ENCODE results near the gene TOX3. TPM values are rescaled to one million over a fixed set of nuclear protein-coding genes. Genes with fewer than 3 reads are reported as not detected.

The TOX3 gene
- total and polyA plus RNA-seq, 10 of the 15 experiments (the other 5 are each of a cell fraction or from before 2014, with no cell fraction given) = not detected

GRCh38 chr16:52526116-52526828 is 20.7 kb downstream of the TOX3 start:
- no peaks in the 10 kb centered on the region for H3K27me3 ChIP-seq (replicated peaks in 1 of 2; ENCODE audit: control insufficient read depth in 2 of 2, insufficient read depth in 2 of 2, low read length in 1 of 2)
- no TSS peak for BruUV-seq (replicated peaks)
- H3K9ac ChIP-seq (ENCODE audit: control insufficient read depth, insufficient read depth, low read length) = no peak overlapping the region
- no peaks in the 10 kb centered on the region for H3K36me3 ChIP-seq (ENCODE audit: control insufficient read depth in 2 of 2, insufficient read depth in 2 of 2, low read length in 1 of 2)
- H4K20me1 ChIP-seq (ENCODE audit: control insufficient read depth, insufficient read depth) = no peaks in the 10 kb centered on the region
- no peaks in the 10 kb centered on the region for H3K4me1 ChIP-seq (ENCODE audit: control insufficient read depth, insufficient read depth, low read length)
- H3K9me3 ChIP-seq (replicated peaks; ENCODE audit: control insufficient read depth, insufficient read depth, low read length) = no peaks in the 10 kb centered on the region
- intact Hi-C loops (cut with micrococcal nuclease; ENCODE audit: unreplicated experiment) (loop anchor here (5.0 kb wide), 1 partner anchor 334 kb away; no protein-coding TSS in a partner anchor), in situ Hi-C loops (cut with MboI) (no loop called here)
- ATAC-seq = no peak
- POLR2A ChIA-PET = no interaction called here
- CTCF ChIA-PET = interaction anchor here (1.8 kb wide), 1 partner anchor 11 kb away, joined by 6 read pairs; no protein-coding TSS in a partner anchor
- FAIRE-seq = no peak
- no peak overlapping the region for H3K4me2 ChIP-seq (ENCODE audit: control insufficient read depth, insufficient read depth)
- no peak for DNase-seq (ENCODE audit: low read depth, low spot score)
- H3K27ac ChIP-seq (ENCODE audit: control insufficient read depth, insufficient read depth) = no peak overlapping the region
- no peak overlapping the region for H3K4me3 ChIP-seq
- SMC1A ChIA-PET (ENCODE audit: uncharacterized antibody, unreplicated experiment) = interaction anchor here (0.7 kb wide), 1 partner anchor 211 kb away, joined by 3 read pairs; no protein-coding TSS in a partner anchor
- no peaks in the 10 kb centered on the region for H3K79me2 ChIP-seq (ENCODE audit: control insufficient read depth, insufficient read depth, low read length)
- 6% methylated on average over 8 of the region's 8 CpGs for WGBS (ENCODE audit: insufficient coverage, insufficient replicate concordance, low lambda C conversion rate, missing lambda C conversion rate)
- RAD21 ChIA-PET (ENCODE audit: unreplicated experiment) = no interaction called here
- H2AFZ ChIP-seq (ENCODE audit: control insufficient read depth, low read depth, low read length) = no peak overlapping the region
- TF ChIP-seq SIN3A (IDR thresholded peaks at IDR 0.05; ENCODE audit: low read depth, low read length) (no peak), RB1 (IDR thresholded peaks at IDR 0.05; ENCODE audit: borderline replicate concordance) (no peak)
- TF ChIP-seq, protein P1, sequence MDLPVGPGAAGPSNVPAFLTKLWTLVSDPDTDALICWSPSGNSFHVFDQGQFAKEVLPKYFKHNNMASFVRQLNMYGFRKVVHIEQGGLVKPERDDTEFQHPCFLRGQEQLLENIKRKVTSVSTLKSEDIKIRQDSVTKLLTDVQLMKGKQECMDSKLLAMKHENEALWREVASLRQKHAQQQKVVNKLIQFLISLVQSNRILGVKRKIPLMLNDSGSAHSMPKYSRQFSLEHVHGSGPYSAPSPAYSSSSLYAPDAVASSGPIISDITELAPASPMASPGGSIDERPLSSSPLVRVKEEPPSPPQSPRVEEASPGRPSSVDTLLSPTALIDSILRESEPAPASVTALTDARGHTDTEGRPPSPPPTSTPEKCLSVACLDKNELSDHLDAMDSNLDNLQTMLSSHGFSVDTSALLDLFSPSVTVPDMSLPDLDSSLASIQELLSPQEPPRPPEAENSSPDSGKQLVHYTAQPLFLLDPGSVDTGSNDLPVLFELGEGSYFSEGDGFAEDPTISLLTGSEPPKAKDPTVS (IDR thresholded peaks at IDR 0.05; ENCODE audit: low read depth, low read length) = no peak

- intact Hi-C loops (cut with micrococcal nuclease; ENCODE audit: unreplicated experiment) = no loop called here
- RAD21 ChIA-PET (ENCODE audit: unreplicated experiment) = no interaction called here
- no peak overlapping the region for H3K27ac ChIP-seq (ENCODE audit: control insufficient read depth, insufficient read depth)
- no peak overlapping the region for H3K4me3 ChIP-seq
- no peaks in the 10 kb centered on the region for H3K4me1 ChIP-seq (ENCODE audit: control insufficient read depth, insufficient read depth, low read length)
- FAIRE-seq = no peak
- H4K20me1 ChIP-seq (ENCODE audit: control insufficient read depth, insufficient read depth) = no peaks in the 10 kb centered on the region
- H2AFZ ChIP-seq (ENCODE audit: control insufficient read depth, low read depth, low read length) = no peak overlapping the region
- H3K9ac ChIP-seq (ENCODE audit: control insufficient read depth, insufficient read depth, low read length) = no peak overlapping the region
- no peaks in the 10 kb centered on the region for H3K27me3 ChIP-seq (replicated peaks in 1 of 2; ENCODE audit: control insufficient read depth in 2 of 2, insufficient read depth in 2 of 2, low read length in 1 of 2)
- in situ Hi-C loops (cut with MboI) = no loop called here
- BruUV-seq (replicated peaks) = no TSS peak
- SMC1A ChIA-PET (ENCODE audit: uncharacterized antibody, unreplicated experiment) = interaction anchor here (0.9 kb wide), 1 partner anchor 32 kb away, joined by 3 read pairs; no protein-coding TSS in a partner anchor
- H3K36me3 ChIP-seq (ENCODE audit: control insufficient read depth in 2 of 2, insufficient read depth in 2 of 2, low read length in 1 of 2) = no peaks in the 10 kb centered on the region
- no peak for DNase-seq (ENCODE audit: low read depth, low spot score)
- POLR2A ChIA-PET = no interaction called here
- 12% methylated on average over 6 of the region's 6 CpGs for WGBS (ENCODE audit: insufficient coverage, insufficient replicate concordance, low lambda C conversion rate, missing lambda C conversion rate)
- ATAC-seq = no peak
- H3K79me2 ChIP-seq (ENCODE audit: control insufficient read depth, insufficient read depth, low read length) = no peaks in the 10 kb centered on the region
- H3K9me3 ChIP-seq (replicated peaks; ENCODE audit: control insufficient read depth, insufficient read depth, low read length) = no peaks in the 10 kb centered on the region
- no peak overlapping the region for H3K4me2 ChIP-seq (ENCODE audit: control insufficient read depth, insufficient read depth)
- CTCF ChIA-PET = interaction anchor here (0.7 kb wide), 1 partner anchor 53 kb away, joined by 3 read pairs; no protein-coding TSS in a partner anchor
- TF ChIP-seq SUZ12 (IDR thresholded peaks at IDR 0.05; ENCODE audit: unreplicated experiment) (no peak), STAT3 (IDR thresholded peaks at IDR 0.05; ENCODE audit: low read depth, low read length) (no peak), KDM1A (IDR thresholded peaks at IDR 0.05; ENCODE audit: borderline replicate concordance) (no peak), FOS (IDR thresholded peaks at IDR 0.05; ENCODE audit: borderline replicate concordance, extremely low read depth, insufficient read length) (no peak), POU2F2 (IDR thresholded peaks at IDR 0.05; ENCODE audit: borderline replicate concordance, low read depth, low read length) (no peak), NFXL1 (IDR thresholded peaks at IDR 0.05; ENCODE audit: borderline replicate concordance) (no peak), WRNIP1 (IDR thresholded peaks at IDR 0.05; ENCODE audit: borderline replicate concordance, low read depth, low read length) (no peak), TCF12 (IDR thresholded peaks at IDR 0.05; ENCODE audit: low read depth, low read length) (no peak), NFIC (IDR thresholded peaks at IDR 0.05; ENCODE audit: low read depth, low read length) (no peak), MXI1 (IDR thresholded peaks at IDR 0.05; ENCODE audit: low read depth, low read length) (no peak), CTCF (IDR thresholded peaks at IDR 0.05 in 2 of 3, conservative IDR thresholded peaks at IDR 0.05 in 1 of 3; ENCODE audit: control insufficient read depth in 2 of 3, extremely low read depth in 1 of 3, insufficient read depth in 1 of 3, low read depth in 3 of 3, low read length in 3 of 3) (no peak), ZNF217 (IDR thresholded peaks at IDR 0.05) (no peak)
Observed at GRCh38 chr16:52521570-52521969, 25.4 kb downstream of the TOX3 start.
